ENCODE data around the gene MAJIN.

- TF ChIP-seq CTCF (IDR thresholded peaks at IDR 0.05; ENCODE audit: low read depth, low read length), result no peak
- no peak for TF ChIP-seq EZH2phosphoT487 (IDR thresholded peaks at IDR 0.05; ENCODE audit: low read depth)
Measured at GRCh38 chr11:64902102-64902900, 69.6 kb downstream of the MAJIN start.

Data from OCI-LY3 (cell line).